HL-60 (cell line): ENCODE measurements around the gene PPFIBP2.

ENCODE experiments used
- CTCF ChIP-seq: IDR thresholded peaks from one replicate; pipeline ENCODE4 v1.5.1; 2011; ENCODE audit warnings: low read length, control low read depth, inconsistent platforms; ENCODE audit not compliant: insufficient read depth
- GABPA ChIP-seq: IDR thresholded peaks from 2 replicates; pipeline ENCODE4 v1.6.1; 2012; ENCODE audit warnings: low read depth
- POLR2AphosphoS5 ChIP-seq: IDR thresholded peaks from 2 replicates; pipeline ENCODE4 v1.6.1; 2012; ENCODE audit warnings: low read depth
- SPI1 ChIP-seq: IDR thresholded peaks from 2 replicates; pipeline ENCODE4 v1.6.1; 2012; ENCODE audit warnings: low read depth, mild to moderate bottlenecking, borderline replicate concordance

GRCh38 chr11:7480113-7480512 is 33.7 kb upstream of the PPFIBP2 start:
- TF ChIP-seq CTCF (no peak), GABPA (no peak), SPI1 (no peak), POLR2AphosphoS5 (no peak)
